Vagina (tissue), 2 donors: ENCODE measurements around the gene SAMD4A. TPM values are rescaled to one million over a fixed set of nuclear protein-coding genes. Genes with fewer than 3 reads are reported as not detected.

Source experiments
- DNase-seq, 2 donors: peaks; one replicate each; pipeline ENCODE4 v3.0.0-alpha.2; 2017; ENCODE audit errors: extremely low spot score in 2 of 2
- H3K27ac ChIP-seq: fragments of 200-600 bp; sonication (generic); one replicate; pipeline ENCODE4 v1.5.1; 2019
- H3K27me3 ChIP-seq: fragments of 200-600 bp; sonication (generic); one replicate; pipeline ENCODE4 v1.5.1; 2019
- H3K36me3 ChIP-seq, 2 donors: fragments of 200-600 bp; sonication (generic); one replicate each; pipeline ENCODE4 v1.5.1; 2017 to 2019
- H3K4me1 ChIP-seq: fragments of 200-600 bp; sonication (generic); one replicate; pipeline ENCODE4 v1.5.1; 2019
- H3K4me3 ChIP-seq, 2 donors: fragments of 200-600 bp; sonication (generic); 1 replicate in 1 of 2; 2 replicates in 1 of 2; pipeline ENCODE4 v1.5.1; 2016 to 2019
- H3K9me3 ChIP-seq: fragments of 200-600 bp; sonication (generic); one replicate; pipeline ENCODE4 v1.5.1; 2019
- CTCF ChIP-seq, 3 experiments: fragments of 450-650 bp in 2 of 3; fragments of 200-600 bp in 1 of 3; sonication (generic) in 1 of 3; IDR thresholded peaks; one replicate each; pipeline ENCODE4 v1.5.1; 2017 to 2019; ENCODE audit warnings: antibody characterized with exemption in 3 of 3, mild to moderate bottlenecking in 2 of 3, moderate library complexity in 2 of 3
- POLR2A ChIP-seq, 2 donors: fragments of 450-650 bp; IDR thresholded peaks; one replicate each; pipeline ENCODE4 v1.6.1; 2017; ENCODE audit warnings: antibody characterized with exemption in 2 of 2, mild to moderate bottlenecking in 2 of 2, moderate library complexity in 2 of 2
- POLR2AphosphoS5 ChIP-seq, 2 donors: sonication (generic); formaldehyde crosslinking; IDR thresholded peaks; one replicate each; pipeline ENCODE4 v1.9.0; 2017; ENCODE audit warnings: antibody characterized with exemption in 2 of 2, mild to moderate bottlenecking in 2 of 2, low read depth in 1 of 2; ENCODE audit not compliant: insufficient read depth in 1 of 2
- intact Hi-C: fragments of 100-400 bp; cut with DNase I; formaldehyde crosslinking; loops from one replicate; pipeline ENCODE4 v1.15.1; 2023
- total RNA-seq: library from RNA; depleted of rRNA; stranded (reverse); fragments of >200 nt; gene quantifications from one replicate; pipeline ENCODE4 v1.2.3, GENCODE V29; 2016

Gene SAMD4A
- total RNA-seq: 43.0 TPM

GRCh38 chr14:54566410-54567223 is at the start of gene SAMD4A:
Gene SAMD4A (plus strand): TSS chr14:54567128. CDS start chr14:54567917, 789 bp downstream.
- no peaks in the 10 kb centered on the region for H3K9me3 ChIP-seq
- peak within 1 kb of the TSS; percentile 99 for H3K27ac ChIP-seq
- TF ChIP-seq POLR2A (IDR thresholded peaks at IDR 0.05) (peak in 1 of 2 donors; percentile 58), CTCF (IDR thresholded peaks at IDR 0.05) (peak in 1 of 3 experiments; percentile 29), POLR2AphosphoS5 (IDR thresholded peaks at IDR 0.05; ENCODE audit: insufficient read depth in 1 of 2, low read depth in 1 of 2) (peak in 1 of 2 donors; percentile 71)
- H3K4me3 ChIP-seq: peak within 1 kb of the TSS; percentile 75 to 86
- peak in 1 of 2 donors; percentile 92 for DNase-seq
- intact Hi-C loops: loop anchor here (1.0 to 2.0 kb wide), 2 partner anchors 120 to 207 kb away; no protein-coding TSS in a partner anchor
- H3K36me3 ChIP-seq: no peaks in the 10 kb centered on the region
- H3K4me1 ChIP-seq: peaks cover 39% of the 10 kb centered on the region
- H3K27me3 ChIP-seq: no peaks in the 10 kb centered on the region

GRCh38 chr14:54524410-54524809 is 42.5 kb upstream of the SAMD4A start:
- H3K36me3 ChIP-seq: peaks cover 0 to 26% of the 10 kb centered on the region in 2 donors
- intact Hi-C loops: no loop called here
- H3K27me3 ChIP-seq: no peaks in the 10 kb centered on the region
- no peak for TF ChIP-seq POLR2AphosphoS5 (IDR thresholded peaks at IDR 0.05; ENCODE audit: insufficient read depth in 1 of 2, low read depth in 1 of 2)
- no peak for TF ChIP-seq POLR2A (IDR thresholded peaks at IDR 0.05)
- no peak for TF ChIP-seq CTCF (IDR thresholded peaks at IDR 0.05)
- H3K9me3 ChIP-seq: no peaks in the 10 kb centered on the region
- no peak for DNase-seq
- H3K27ac ChIP-seq: no peak overlapping the region
- H3K4me3 ChIP-seq: no peak overlapping the region
- H3K4me1 ChIP-seq: no peaks in the 10 kb centered on the region

- TF ChIP-seq POLR2AphosphoS5 (IDR thresholded peaks at IDR 0.05; ENCODE audit: insufficient read depth in 1 of 2, low read depth in 1 of 2) (no peak), CTCF (IDR thresholded peaks at IDR 0.05) (no peak), POLR2A (IDR thresholded peaks at IDR 0.05) (no peak)
- Histone ChIP-seq H3K27ac (no peak overlapping the region), H3K9me3 (no peaks in the 10 kb centered on the region), H3K4me3 (no peak overlapping the region), H3K27me3 (no peaks in the 10 kb centered on the region), H3K36me3 (peaks cover 0 to 9% of the 10 kb centered on the region in 2 donors), H3K4me1 (no peaks in the 10 kb centered on the region)
- DNase-seq: no peak
- intact Hi-C loops: no loop called here
Observed at GRCh38 chr14:54528973-54529372, 38.0 kb upstream of the SAMD4A start.

- no peak for DNase-seq
- H3K36me3 ChIP-seq: peaks cover 0 to 4% of the 10 kb centered on the region in 2 donors
- H3K4me1 ChIP-seq: no peaks in the 10 kb centered on the region
- no peaks in the 10 kb centered on the region for H3K27me3 ChIP-seq
- TF ChIP-seq POLR2AphosphoS5 (IDR thresholded peaks at IDR 0.05; ENCODE audit: insufficient read depth in 1 of 2, low read depth in 1 of 2): no peak
- TF ChIP-seq CTCF (IDR thresholded peaks at IDR 0.05): no peak
- no peak for TF ChIP-seq POLR2A (IDR thresholded peaks at IDR 0.05)
- H3K9me3 ChIP-seq: no peaks in the 10 kb centered on the region
- intact Hi-C loops: no loop called here
- no peak overlapping the region for H3K4me3 ChIP-seq
- no peak overlapping the region for H3K27ac ChIP-seq
Observed at GRCh38 chr14:54529811-54530210, 37.1 kb upstream of the SAMD4A start.
